ENCODE data around the gene CTSH.
A peak's percentile ranks its signal among the peaks of the same experiment; 100 is the strongest.
"Not testable (repeated sequence)": the region's sequence is repeated elsewhere in the genome, so short reads cannot be mapped to it uniquely, and the experiment has no call there.

Gene CTSH

GRCh38 chr15:78880242-78880533, 64.7 kb downstream of the CTSH start:
- DNase-seq: no peak

- no peak for DNase-seq
These were observed 65.2 kb downstream of the CTSH start for GRCh38 chr15:78879517-78880241.

DNA sequence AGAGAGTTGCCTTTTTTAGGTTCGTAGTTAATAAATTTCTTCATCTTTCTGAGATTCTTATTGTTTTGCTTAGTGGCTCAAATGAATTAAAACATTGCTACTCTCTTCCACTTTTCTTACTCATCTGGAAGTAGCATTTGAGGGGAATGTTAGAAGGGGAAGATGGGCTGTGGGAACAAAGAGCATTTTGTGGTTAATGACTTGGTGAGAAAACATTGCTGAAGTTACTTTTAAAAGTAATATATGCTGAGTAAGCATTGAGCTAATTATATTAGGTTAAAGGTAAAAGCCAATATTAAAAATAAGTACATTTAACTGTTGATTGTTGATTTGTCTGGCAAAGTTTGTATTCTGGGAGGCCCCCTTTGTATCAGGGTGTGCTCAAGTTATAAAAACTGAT, 66.5 kb downstream of the CTSH start:
- DNase-seq: no peak

DNA sequence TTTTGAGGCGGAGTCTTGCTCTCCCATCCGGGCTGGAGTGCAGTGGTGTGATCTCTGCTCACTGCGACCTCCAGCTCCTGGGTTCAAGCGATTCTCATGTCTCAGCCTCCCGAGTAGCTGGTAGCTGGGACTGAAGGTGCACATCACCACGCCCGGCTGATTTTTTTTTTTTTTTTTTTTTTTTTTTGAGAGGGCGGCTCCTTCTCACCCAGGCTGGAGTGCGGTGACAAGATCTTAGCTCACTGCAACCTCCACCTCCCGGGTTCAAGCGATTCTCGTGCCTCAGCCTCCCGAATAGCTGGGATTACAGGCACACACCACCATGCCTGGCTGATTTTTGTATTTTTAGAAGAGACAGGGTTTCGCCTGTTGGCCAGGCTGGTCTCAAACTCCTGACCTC, 67.9 kb downstream of the CTSH start:
- not testable (repeated sequence) for DNase-seq

- DNase-seq: no peak
These were observed 69.5 kb downstream of the CTSH start for GRCh38 chr15:78875107-78875914.

GRCh38 chr15:78873793-78874765, 70.8 kb downstream of the CTSH start:
- DNase-seq: peak; percentile 29

GRCh38 chr15:78872972-78873792, 71.7 kb downstream of the CTSH start:
- DNase-seq: peak; percentile 93

DNA sequence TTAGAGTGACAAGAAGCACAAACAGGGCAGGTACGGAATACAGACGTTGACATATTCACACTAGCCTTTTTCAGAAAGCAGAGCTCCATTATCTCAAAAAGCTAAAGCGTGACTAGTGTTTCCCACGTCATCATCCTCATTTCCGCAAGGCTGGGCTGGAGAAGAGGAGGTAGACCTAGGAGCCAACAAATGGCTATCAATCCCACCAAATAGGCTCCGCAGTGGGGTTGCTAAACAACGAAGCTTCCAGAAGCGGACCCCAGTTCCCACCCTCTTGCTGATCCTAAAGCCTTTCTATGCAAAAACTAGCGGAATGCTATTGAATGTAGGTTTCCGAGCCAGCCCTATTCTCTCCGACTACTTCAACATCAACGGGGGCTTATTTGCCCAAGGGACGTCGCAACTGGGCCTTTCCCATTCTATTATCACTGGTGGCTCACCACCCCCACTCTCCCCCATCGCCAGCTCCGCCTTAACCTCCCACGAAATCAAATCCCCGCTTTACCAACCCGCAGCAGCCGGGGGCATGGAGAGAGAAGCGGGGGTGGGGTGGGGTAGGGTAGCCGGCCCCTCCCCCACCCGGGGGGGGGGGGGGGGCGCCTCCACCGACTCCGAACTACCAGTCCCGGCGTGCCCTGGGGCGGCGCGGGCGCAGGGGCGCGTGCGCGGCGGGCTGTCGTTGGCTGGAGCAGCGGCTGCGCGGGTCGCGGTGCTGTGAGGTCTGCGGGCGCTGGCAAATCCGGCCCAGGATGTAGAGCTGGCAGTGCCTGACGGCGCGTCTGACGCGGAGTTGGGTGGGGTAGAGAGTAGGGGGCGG, 72.5 kb downstream of the CTSH start, which contains the start of gene MORF4L1:
Gene MORF4L1, plus strand, starts transcription at position 736 of the 817 bp plus-strand sequence. CDS start 128 bp downstream, outside the sequence.
- peak; percentile 97 for DNase-seq

DNA sequence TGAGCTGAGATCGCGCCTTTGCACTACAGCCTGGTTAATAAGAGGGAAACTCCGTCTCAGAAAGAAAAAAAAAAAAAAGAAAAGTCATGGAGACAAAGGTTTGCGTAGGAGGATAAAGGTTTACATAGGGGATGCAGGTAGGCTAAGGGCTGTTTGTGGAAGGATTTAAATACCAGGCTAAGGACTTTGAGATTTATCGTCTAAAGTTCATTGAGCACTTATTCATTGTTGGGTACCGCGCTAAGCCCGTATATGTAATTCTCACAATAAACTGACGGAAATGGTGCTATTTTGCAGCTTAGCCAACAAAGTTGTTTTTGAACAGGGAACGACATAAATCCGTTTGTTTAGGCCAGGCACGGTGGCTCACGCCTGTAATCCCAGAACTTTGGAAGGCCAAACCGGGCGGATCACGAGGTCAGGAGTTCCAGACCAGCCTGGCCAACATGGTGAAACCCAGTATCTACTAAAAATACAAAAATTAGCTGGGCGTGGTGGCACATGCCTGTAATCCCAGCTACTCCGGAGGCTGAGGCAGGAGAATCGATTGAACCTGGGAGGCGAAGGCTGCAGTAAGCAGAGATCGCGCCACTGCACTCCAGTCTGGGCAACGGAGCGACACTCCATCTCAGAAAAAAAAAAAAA, 73.2 kb downstream of the CTSH start:
- DNase-seq: not testable (repeated sequence)

Measured in activated naive CD4-positive, alpha-beta T cell treated with anti-CD3 and anti-CD28 coated beads, Interleukin-2, amount 50 U/mL, for 16 hours (primary cell).